T-cell (primary cell): ENCODE results near the gene AGO1. TPM values are rescaled to one million over a fixed set of nuclear protein-coding genes. Genes with fewer than 3 reads are reported as not detected.

Experiments used
- total RNA-seq, 35 experiments: library from RNA in 6 of 35; stranded (reverse) in 6 of 35; fragments of 120-200 nt in 1 of 35; gene quantifications; one replicate each; pipeline versions ENCODE4 v1.2.1 to v1.2.4 and lab custom pipeline; 2013 to 2026

Gene AGO1
- total RNA-seq, 5 donors from 2014 or later (not counting 1 experiment from before 2014, with no cell fraction given): 21.8 to 28.7 (median 26.0) TPM

Other genes starting within 250 kb of the AGO1 start
- gene PSMB2, start 241.7 kb upstream of the AGO1 start, total RNA-seq: 10 to 100 TPM; 26.3 to 37.7 (median 27.1) TPM
- 10 to 100 TPM in 1 of 5 donors, 1 to 10 TPM in 4; 4.1 to 10.7 (median 7.3) TPM for gene C1orf216, start 164.3 kb upstream of the AGO1 start, total RNA-seq
- gene CLSPN, start 113.2 kb upstream of the AGO1 start, total RNA-seq: 1 to 10 TPM in 3 of 5 donors, under 1 TPM in 2; 0.61 to 2.4 (median 1.4) TPM
- gene AGO4, start 75.2 kb upstream of the AGO1 start, total RNA-seq: 10 to 100 TPM; 11.5 to 29.7 (median 18.9) TPM
- gene AGO3, start 47.9 kb downstream of the AGO1 start, total RNA-seq: 10 to 100 TPM; 33.4 to 44.0 (median 37.5) TPM
- gene TEKT2, start 200.9 kb downstream of the AGO1 start, total RNA-seq: under 1 TPM in 1 of 5 donors, not detected in 4; 0.18 TPM
- gene ADPRS, start 205.7 kb downstream of the AGO1 start, total RNA-seq: 10 to 100 TPM; 19.0 to 30.2 (median 28.1) TPM
- under 1 TPM in 4 of 5 donors, not detected in 1; 0.08 to 0.15 (median 0.09) TPM for gene COL8A2, start 242.0 kb downstream of the AGO1 start, total RNA-seq